Ovary (tissue), 9 donors: ENCODE data around the gene TENM4. TPM values are rescaled to one million over a fixed set of nuclear protein-coding genes. Genes with fewer than 3 reads are reported as not detected.

Experiments used
- DNase-seq, 5 donors: peaks; one replicate each; pipeline ENCODE4 v3.0.0-alpha.2; 2019 to 2020
- H3K27ac ChIP-seq, 2 donors: fragments of 200-600 bp; one replicate each; pipeline versions ENCODE4 v1.5.1 to v1.8.0; 2019 to 2022
- H3K27me3 ChIP-seq: fragments of 200-600 bp; one replicate; pipeline ENCODE4 v1.8.0; 2022
- H3K36me3 ChIP-seq: fragments of 200-600 bp; sonication (generic); one replicate; pipeline ENCODE4 v1.5.1; 2019
- H3K4me1 ChIP-seq: one replicate; pipeline ENCODE4 v1.8.1; 2013; ENCODE audit warnings: mild to moderate bottlenecking, moderate library complexity; ENCODE audit not compliant: insufficient read depth
- H3K4me3 ChIP-seq: fragments of 200-600 bp; sonication (generic); one replicate; pipeline ENCODE4 v1.5.1; 2017
- H3K9me3 ChIP-seq, 2 donors: fragments of 200-600 bp in 1 of 2; sonication (generic) in 1 of 2; one replicate each; pipeline versions ENCODE4 v1.5.1 to v1.8.1; 2013 to 2019; ENCODE audit warnings: mild to moderate bottlenecking in 1 of 2, moderate library complexity in 1 of 2
- EP300 ChIP-seq: sonication (generic); formaldehyde crosslinking; IDR thresholded peaks from one replicate; pipeline ENCODE4 v1.6.1; 2017; ENCODE audit warnings: antibody characterized with exemption
- POLR2A ChIP-seq: fragments of 450-650 bp; IDR thresholded peaks from one replicate; pipeline ENCODE4 v1.6.1; 2017; ENCODE audit warnings: antibody characterized with exemption, mild to moderate bottlenecking, moderate library complexity
- WGBS, 3 donors: extraction: QIAGEN DNeasy Blood & Tissue Kit in 1 of 3; methylation state at CpG; one replicate each; pipeline versions ENCODE4 v1.1.5 to v1.1.7; 2013 to 2017; 5-methylcytosine and 5-hydroxymethylcytosine counted together
- intact Hi-C, 4 donors: fragments of 100-400 bp; cut with DNase I; formaldehyde crosslinking; loops; one replicate each; pipeline versions ENCODE4 v1.11.0 to v1.15.1; 2022 to 2023
- polyA plus RNA-seq, 2 donors: library from polyadenylated mRNA; stranded (reverse); fragments of 200-250 nt in 1 of 2; fragments of 350-450 nt in 1 of 2; fragmentation: Illumina TruSeq in 1 of 2; extraction: RNeasy Lipid Tissue Mini Kit (QIAGEN cat#74804) in 1 of 2; gene quantifications; one replicate each; pipeline ENCODE4 v1.2.3, GENCODE V29; 2013 to 2014
- total RNA-seq, 7 donors: library from RNA; depleted of rRNA in 2 of 7; stranded (reverse); fragments of >200 nt in 2 of 7; fragmentation: NEBNext Ultra II Directional in 3 of 7; extraction: Animal tissue kit (Norgen Biotek cat#: 25700) in 3 of 7; gene quantifications; one replicate each; pipeline versions ENCODE4 v1.1.0 to v1.2.4, GENCODE V29; 2016 to 2023
- TF ChIP-seq, protein P1 (sequence below), 3 donors: fragments of 450-650 bp in 2 of 3; fragments of 200-600 bp in 1 of 3; IDR thresholded peaks; one replicate each; pipeline versions ENCODE4 v1.5.1 to v1.8.0; 2016 to 2022; ENCODE audit warnings: antibody characterized with exemption in 3 of 3, mild to moderate bottlenecking in 1 of 3
- donor health status: DM: no; HTN: no; CAD: no; lungs with moderate emphysema.
- donor health status: DM: no; HTN: no; CAD: no.
- donor health status: Bipolar disorder and iron deficiency.
- donor health status: DM: yes; HTN: yes; CAD: no.
- donor health status: DM: no; HTN: no; CAD: no.
- donor health status: DM: yes; HTN: yes; CAD: no.

The TENM4 gene
- total and polyA plus RNA-seq, 9 donors, result 11.0 to 206 (median 107) TPM

DNA sequence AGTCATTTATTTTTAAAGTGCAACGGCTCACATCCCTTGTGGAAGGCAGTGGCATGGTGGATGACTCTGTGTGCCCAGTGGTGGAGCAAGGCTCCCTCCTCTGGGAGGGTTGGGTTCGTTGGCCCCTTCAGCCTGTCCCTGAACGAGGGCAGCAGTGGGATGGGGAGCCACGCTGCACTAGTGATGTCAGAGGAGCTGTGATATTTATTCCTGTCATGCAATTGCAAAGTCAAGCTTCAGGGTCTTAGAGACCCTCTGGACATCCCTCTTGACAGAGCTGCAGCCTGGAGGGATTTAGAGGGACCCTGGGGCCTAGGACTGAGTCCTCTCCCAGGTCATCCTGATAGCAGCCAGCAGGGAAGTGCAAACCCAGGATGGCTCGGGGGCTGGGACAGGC is 788.0 kb downstream of the TENM4 start:
- TF ChIP-seq POLR2A (no peak), EP300 (no peak)
- TF ChIP-seq, protein P1, sequence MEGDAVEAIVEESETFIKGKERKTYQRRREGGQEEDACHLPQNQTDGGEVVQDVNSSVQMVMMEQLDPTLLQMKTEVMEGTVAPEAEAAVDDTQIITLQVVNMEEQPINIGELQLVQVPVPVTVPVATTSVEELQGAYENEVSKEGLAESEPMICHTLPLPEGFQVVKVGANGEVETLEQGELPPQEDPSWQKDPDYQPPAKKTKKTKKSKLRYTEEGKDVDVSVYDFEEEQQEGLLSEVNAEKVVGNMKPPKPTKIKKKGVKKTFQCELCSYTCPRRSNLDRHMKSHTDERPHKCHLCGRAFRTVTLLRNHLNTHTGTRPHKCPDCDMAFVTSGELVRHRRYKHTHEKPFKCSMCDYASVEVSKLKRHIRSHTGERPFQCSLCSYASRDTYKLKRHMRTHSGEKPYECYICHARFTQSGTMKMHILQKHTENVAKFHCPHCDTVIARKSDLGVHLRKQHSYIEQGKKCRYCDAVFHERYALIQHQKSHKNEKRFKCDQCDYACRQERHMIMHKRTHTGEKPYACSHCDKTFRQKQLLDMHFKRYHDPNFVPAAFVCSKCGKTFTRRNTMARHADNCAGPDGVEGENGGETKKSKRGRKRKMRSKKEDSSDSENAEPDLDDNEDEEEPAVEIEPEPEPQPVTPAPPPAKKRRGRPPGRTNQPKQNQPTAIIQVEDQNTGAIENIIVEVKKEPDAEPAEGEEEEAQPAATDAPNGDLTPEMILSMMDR (IDR thresholded peaks at IDR 0.05), result no peak
- H3K4me1 ChIP-seq, result no peaks in the 10 kb centered on the region
- H3K36me3 ChIP-seq, result no peaks in the 10 kb centered on the region
- no peaks in the 10 kb centered on the region for H3K27me3 ChIP-seq
- no peak overlapping the region for H3K27ac ChIP-seq
- no peak overlapping the region for H3K4me3 ChIP-seq
- intact Hi-C loops, result loop anchor here in 1 of 4 donors (10.0 kb wide), 1 partner anchor 852 kb away; no protein-coding TSS in a partner anchor
- 60 to 70% (median 63%) methylated on average over 5 of the region's 5 CpGs for WGBS, 3 donors
- no peak for DNase-seq
- H3K9me3 ChIP-seq, result no peaks in the 10 kb centered on the region

DNA sequence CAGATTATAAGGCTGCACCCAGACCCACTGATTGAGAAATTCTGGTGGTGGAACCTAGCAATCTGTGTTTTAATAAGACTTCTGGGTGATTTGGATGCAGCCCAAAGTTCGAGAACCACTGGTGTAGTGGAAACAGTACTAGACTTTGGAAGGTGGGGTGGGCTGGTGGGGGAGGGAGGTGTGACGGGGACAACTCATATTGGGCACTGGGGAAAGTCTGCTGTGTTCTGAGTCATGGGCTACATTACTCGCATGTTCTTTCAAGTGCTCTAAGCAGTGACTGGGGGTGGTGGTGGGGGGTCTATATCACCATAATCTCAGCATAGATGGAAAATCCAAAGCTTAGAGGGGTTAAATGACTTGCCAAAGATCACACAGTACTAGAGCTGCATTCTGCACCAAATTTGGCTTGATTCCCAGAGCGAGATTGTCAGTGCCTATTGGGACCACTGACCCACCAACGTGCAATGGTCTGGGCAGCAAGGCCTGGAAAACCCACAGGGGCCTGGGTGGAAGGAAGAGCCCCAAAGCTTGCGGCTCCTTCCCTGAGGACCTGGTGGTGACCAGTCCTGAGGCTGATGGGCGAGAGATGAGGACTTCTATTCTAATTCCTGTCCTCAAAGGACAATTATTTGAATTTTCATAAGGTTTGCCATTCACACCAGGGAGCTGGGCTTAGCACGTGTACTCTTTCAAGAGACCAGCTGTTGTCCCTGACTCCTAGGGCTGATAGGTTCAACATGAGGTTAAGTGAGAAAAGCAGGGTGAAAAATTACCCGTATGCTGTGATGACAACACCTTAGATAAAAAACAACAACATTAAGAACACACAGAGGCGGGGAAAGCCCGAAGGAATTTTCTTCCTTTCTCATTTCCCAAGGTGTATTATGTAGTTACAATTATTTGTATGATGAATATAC is 788.6 kb downstream of the TENM4 start:
- Histone ChIP-seq H3K4me3 (no peak overlapping the region), H3K27me3 (no peaks in the 10 kb centered on the region), H3K9me3 (no peaks in the 10 kb centered on the region), H3K27ac (no peak overlapping the region), H3K4me1 (no peaks in the 10 kb centered on the region), H3K36me3 (no peaks in the 10 kb centered on the region)
- DNase-seq, result no peak
- 70 to 78% (median 72%) methylated on average over 11 of the region's 11 CpGs for WGBS, 3 donors
- TF ChIP-seq POLR2A, result no peak
- TF ChIP-seq EP300, result no peak
- TF ChIP-seq, protein P1 (IDR thresholded peaks at IDR 0.05), result no peak
- intact Hi-C loops, result loop anchor here in 1 of 4 donors (10.0 kb wide), 1 partner anchor 853 kb away; no protein-coding TSS in a partner anchor

DNA sequence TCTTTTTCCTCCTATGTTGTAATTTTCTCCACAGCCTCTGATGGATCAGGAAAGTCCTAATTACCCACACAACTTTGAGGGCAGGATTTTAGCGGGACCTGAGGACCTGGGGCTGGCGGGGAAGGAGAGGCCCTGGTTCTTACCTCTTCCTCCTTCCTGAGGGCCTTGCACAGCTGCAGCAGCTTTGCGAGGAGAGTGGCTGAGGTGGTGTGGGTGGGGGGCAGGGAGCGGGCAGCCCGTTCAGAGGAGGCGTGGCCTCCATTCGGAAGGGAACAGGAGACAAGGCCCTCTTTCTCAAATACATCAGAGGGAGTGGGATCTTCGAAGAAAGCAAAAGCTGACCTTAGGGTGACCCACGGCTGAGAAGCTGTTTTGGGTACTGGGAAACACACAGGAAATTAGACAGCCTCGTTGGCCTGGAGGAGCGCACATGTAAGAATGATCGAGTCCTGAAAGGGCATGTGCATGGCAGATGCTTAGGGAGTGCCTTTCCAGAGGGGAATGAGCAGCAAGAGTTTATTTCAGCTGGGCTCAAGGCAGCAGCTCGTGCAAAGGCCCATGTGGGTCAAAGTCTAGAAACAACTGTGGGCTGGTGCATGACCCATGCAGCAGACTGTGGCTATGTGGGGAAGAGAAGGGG is 789.6 kb downstream of the TENM4 start:
- Histone ChIP-seq H3K36me3 (no peaks in the 10 kb centered on the region), H3K9me3 (no peaks in the 10 kb centered on the region), H3K4me1 (no peaks in the 10 kb centered on the region), H3K27me3 (no peaks in the 10 kb centered on the region), H3K27ac (no peak overlapping the region), H3K4me3 (no peak overlapping the region)
- intact Hi-C loops, result loop anchor here in 1 of 4 donors (10.0 kb wide), 1 partner anchor 854 kb away; no protein-coding TSS in a partner anchor
- DNase-seq, result no peak
- 47 to 52% (median 50%) methylated on average over 13 of the region's 13 CpGs for WGBS, 3 donors
- no peak for TF ChIP-seq EP300
- TF ChIP-seq, protein P1 (IDR thresholded peaks at IDR 0.05), result no peak
- no peak for TF ChIP-seq POLR2A

DNA sequence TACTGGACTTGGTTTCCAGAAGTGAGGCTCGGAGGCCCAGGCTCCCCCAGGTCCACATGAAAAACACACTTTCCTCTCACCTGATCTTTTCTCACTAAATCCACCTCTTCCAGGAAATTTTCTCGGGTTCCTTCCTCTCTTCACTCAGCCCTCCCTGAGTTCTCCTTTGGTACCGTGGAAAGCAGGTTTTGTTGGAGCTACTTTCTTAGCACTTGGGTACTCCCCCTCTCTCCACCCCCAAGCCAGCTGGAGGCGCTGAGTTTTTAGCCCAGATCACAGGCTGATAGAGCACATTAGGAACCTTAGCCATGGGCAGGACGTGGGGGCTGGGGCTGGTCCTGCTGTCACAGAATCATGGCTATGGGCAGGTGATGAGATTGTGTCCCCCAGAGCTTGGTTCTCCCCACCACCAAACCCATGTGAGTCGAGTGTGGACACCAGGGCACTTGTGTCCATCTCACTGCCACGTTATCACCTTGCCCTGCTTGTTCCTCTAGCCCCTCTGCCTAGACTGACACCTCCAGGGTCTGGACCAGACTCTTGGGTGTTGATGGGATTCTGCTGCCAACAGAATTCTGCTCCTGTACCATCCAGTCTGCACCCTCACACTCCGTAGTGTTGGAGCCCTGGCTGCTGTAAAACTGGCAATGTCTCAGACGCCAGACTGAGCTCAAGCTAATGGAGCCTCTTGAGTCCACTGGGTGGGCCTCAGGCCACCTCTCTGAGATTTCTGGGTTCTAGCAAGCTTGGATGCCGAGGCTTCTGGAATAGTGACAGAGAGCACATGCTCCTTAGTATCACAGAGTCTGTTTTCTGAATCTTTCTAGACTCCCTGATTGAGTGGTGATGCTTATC is 791.2 kb downstream of the TENM4 start:
- Histone ChIP-seq H3K4me3 (no peak overlapping the region), H3K27ac (no peak overlapping the region), H3K27me3 (no peaks in the 10 kb centered on the region), H3K9me3 (no peaks in the 10 kb centered on the region), H3K36me3 (no peaks in the 10 kb centered on the region), H3K4me1 (peaks cover 2% of the 10 kb centered on the region)
- intact Hi-C loops, result loop anchor here in 2 of 4 donors (10.0 kb wide), 2 partner anchors 845 to 855 kb away; no protein-coding TSS in a partner anchor
- no peak for DNase-seq
- 66 to 85% (median 78%) methylated on average over 10 of the region's 10 CpGs for WGBS, 3 donors
- TF ChIP-seq, protein P1 (IDR thresholded peaks at IDR 0.05), result no peak
- no peak for TF ChIP-seq EP300
- no peak for TF ChIP-seq POLR2A
